Liver (tissue), 9 donors: ENCODE results near the gene CTNNA2. TPM values are rescaled to one million over a fixed set of nuclear protein-coding genes. Genes with fewer than 3 reads are reported as not detected.

Experiments used
- DNase-seq: peaks from one replicate; pipeline ENCODE4 v3.0.0-alpha.2; 2017; ENCODE audit warnings: low spot score
- H3K27ac ChIP-seq, 2 donors: one replicate each; pipeline ENCODE4 v1.7.0; 2013; ENCODE audit warnings: inconsistent platforms in 2 of 2, low read length in 2 of 2, control low read depth in 1 of 2, low read depth in 1 of 2, mild to moderate bottlenecking in 1 of 2
- H3K27me3 ChIP-seq, 4 donors: one replicate each; pipeline versions ENCODE4 v1.6.1 to v1.7.0; 2013; ENCODE audit warnings: low read length in 3 of 4, inconsistent platforms in 1 of 4, mild to moderate bottlenecking in 1 of 4, moderate library complexity in 1 of 4; ENCODE audit not compliant: control insufficient read depth in 4 of 4, insufficient read depth in 4 of 4
- H3K36me3 ChIP-seq, 4 donors: one replicate each; pipeline versions ENCODE4 v1.6.1 to v1.7.0; 2013; ENCODE audit warnings: low read length in 3 of 4, mild to moderate bottlenecking in 3 of 4, low read depth in 1 of 4, moderate library complexity in 1 of 4; ENCODE audit not compliant: control insufficient read depth in 4 of 4, insufficient read depth in 3 of 4
- H3K4me1 ChIP-seq, 4 donors: one replicate each; pipeline versions ENCODE4 v1.6.1 to v1.7.0; 2013; ENCODE audit warnings: low read length in 3 of 4, mild to moderate bottlenecking in 3 of 4, moderate library complexity in 1 of 4; ENCODE audit not compliant: control insufficient read depth in 4 of 4, insufficient read depth in 4 of 4
- H3K4me3 ChIP-seq, 3 donors: one replicate each; pipeline versions ENCODE4 v1.6.1 to v1.7.0; 2013; ENCODE audit warnings: low read length in 3 of 3, control low read depth in 1 of 3, low read depth in 1 of 3, mild to moderate bottlenecking in 1 of 3
- H3K9ac ChIP-seq, 2 donors: one replicate each; pipeline ENCODE4 v1.7.0; 2013; ENCODE audit warnings: low read length in 2 of 2, mild to moderate bottlenecking in 2 of 2, moderate library complexity in 2 of 2, control low read depth in 1 of 2, low read depth in 1 of 2
- H3K9me3 ChIP-seq, 4 donors: one replicate each; pipeline versions ENCODE4 v1.6.1 to v1.7.0; 2013; ENCODE audit warnings: low read length in 3 of 4; ENCODE audit not compliant: control insufficient read depth in 4 of 4
- CTCF ChIP-seq: fragments of 150-350 bp; IDR thresholded peaks from 2 replicates; pipeline ENCODE4 v1.5.1; 2017; ENCODE audit warnings: improper control_type of control experiment, low read depth, low read length; ENCODE audit not compliant: missing input control
- EGR1 ChIP-seq, 2 donors: IDR thresholded peaks; 2 replicates each; pipeline ENCODE4 v1.6.1; 2016 to 2018; ENCODE audit warnings: antibody characterized with exemption in 2 of 2, low read depth in 2 of 2
- FOXA1 ChIP-seq: IDR thresholded peaks from 2 replicates; pipeline ENCODE4 v1.6.1; 2016; ENCODE audit warnings: antibody characterized with exemption
- FOXA2 ChIP-seq: IDR thresholded peaks from 2 replicates; pipeline ENCODE4 v1.6.1; 2016; ENCODE audit warnings: antibody characterized with exemption
- GABPA ChIP-seq, 2 donors: IDR thresholded peaks in 1 of 2; conservative IDR thresholded peaks in 1 of 2; 2 replicates each; pipeline ENCODE4 v1.6.1; 2016; ENCODE audit warnings: antibody characterized with exemption in 2 of 2, mild to moderate bottlenecking in 1 of 2, moderate library complexity in 1 of 2
- HNF4A ChIP-seq, 2 donors: conservative IDR thresholded peaks; 2 replicates each; pipeline ENCODE4 v1.6.1; 2016; ENCODE audit warnings: antibody characterized with exemption in 2 of 2, mild to moderate bottlenecking in 2 of 2
- HNF4G ChIP-seq: IDR thresholded peaks from 2 replicates; pipeline ENCODE4 v1.6.1; 2016; ENCODE audit warnings: antibody characterized with exemption
- REST ChIP-seq: IDR thresholded peaks from 2 replicates; pipeline ENCODE4 v1.6.1; 2016; ENCODE audit warnings: antibody characterized with exemption, mild to moderate bottlenecking
- RXRA ChIP-seq, 2 donors: IDR thresholded peaks; 2 replicates each; pipeline ENCODE4 v1.6.1; 2017 to 2018; ENCODE audit warnings: antibody characterized with exemption in 2 of 2, mild to moderate bottlenecking in 1 of 2
- TAF1 ChIP-seq: conservative IDR thresholded peaks from 2 replicates; pipeline ENCODE4 v1.6.1; 2016; ENCODE audit warnings: antibody characterized with exemption, mild to moderate bottlenecking
- YY1 ChIP-seq: IDR thresholded peaks from 2 replicates; pipeline ENCODE4 v1.6.1; 2016; ENCODE audit warnings: antibody characterized with exemption, mild to moderate bottlenecking
- WGBS: extraction: QIAGEN DNeasy Blood & Tissue Kit; methylation state at CpG from one replicate; pipeline ENCODE4 v1.1.7; 2013; 5-methylcytosine and 5-hydroxymethylcytosine counted together
- polyA plus RNA-seq, 2 donors: library from polyadenylated mRNA; stranded (reverse) in 1 of 2; unstranded in 1 of 2; fragments of 200-250 nt in 1 of 2; fragments of >200 nt in 1 of 2; fragmentation: Nextera tagmentation in 1 of 2; extraction: Ambion mirVana in 1 of 2; gene quantifications; one replicate each; pipeline versions ENCODE4 v1.2.1 to v1.2.3, GENCODE V29; 2013 to 2015
- total RNA-seq, 2 donors: library from RNA; depleted of rRNA; stranded (reverse); fragments of >200 nt; gene quantifications; one replicate each; pipeline ENCODE4 v1.2.3, GENCODE V29; 2014
- donor health status: healthy.
- donor health status: healthy.
- donor health status: healthy.
- donor health status: healthy.
- donor health status: healthy.

CTNNA2 gene
- total and polyA plus RNA-seq, 4 donors = 0.05 TPM; not detected in 3

GRCh38 chr2:80377071-80377470 lies 864.2 kb downstream of the CTNNA2 start:
- Histone ChIP-seq H3K4me1 (no peaks in the 10 kb centered on the region), H3K36me3 (no peaks in the 10 kb centered on the region), H3K9ac (no peak overlapping the region), H3K27ac (no peak overlapping the region), H3K27me3 (no peaks in the 10 kb centered on the region), H3K9me3 (no peaks in the 10 kb centered on the region), H3K4me3 (no peak overlapping the region)
- no peak for DNase-seq
- TF ChIP-seq YY1 = no peak
- TF ChIP-seq EGR1 (IDR thresholded peaks at IDR 0.05; ENCODE audit: low read depth in 2 of 2) = no peak
- TF ChIP-seq RXRA (IDR thresholded peaks at IDR 0.05) = no peak
- no peak for TF ChIP-seq FOXA2
- TF ChIP-seq GABPA (IDR thresholded peaks at IDR 0.05 in 1 of 2, conservative IDR thresholded peaks at IDR 0.05 in 1 of 2) = no peak
- no peak for TF ChIP-seq HNF4G
- no peak for TF ChIP-seq HNF4A (conservative IDR thresholded peaks at IDR 0.05)
- no peak for TF ChIP-seq FOXA1

GRCh38 chr2:80380736-80381135 lies 867.9 kb downstream of the CTNNA2 start:
- no peak overlapping the region for H3K9ac ChIP-seq
- H3K27ac ChIP-seq = no peak overlapping the region
- no peaks in the 10 kb centered on the region for H3K27me3 ChIP-seq
- H3K9me3 ChIP-seq = no peaks in the 10 kb centered on the region
- no peaks in the 10 kb centered on the region for H3K36me3 ChIP-seq
- TF ChIP-seq YY1 (no peak), HNF4A (conservative IDR thresholded peaks at IDR 0.05) (no peak), CTCF (no peak), TAF1 (no peak)
- no peak overlapping the region for H3K4me3 ChIP-seq
- DNase-seq = no peak
- no peaks in the 10 kb centered on the region for H3K4me1 ChIP-seq
- 87% methylated on average over 3 of the region's 3 CpGs for WGBS

- H3K9me3 ChIP-seq = no peaks in the 10 kb centered on the region
- no peak for DNase-seq
- no peak overlapping the region for H3K27ac ChIP-seq
Measured at GRCh38 chr2:80381666-80382065, 868.8 kb downstream of the CTNNA2 start.

More at GRCh38 chr2:80381666-80382065, 868.8 kb downstream of the CTNNA2 start:
- no peaks in the 10 kb centered on the region for H3K4me1 ChIP-seq
- H3K27me3 ChIP-seq = no peaks in the 10 kb centered on the region
- H3K4me3 ChIP-seq = no peak overlapping the region
- no peak overlapping the region for H3K9ac ChIP-seq
- no peak for TF ChIP-seq EGR1 (IDR thresholded peaks at IDR 0.05; ENCODE audit: low read depth in 2 of 2)
- no peak for TF ChIP-seq REST
- 71% methylated on average over 3 of the region's 3 CpGs for WGBS
- no peaks in the 10 kb centered on the region for H3K36me3 ChIP-seq
